ENCODE results near the gene SNN. TPM values are rescaled to one million over a fixed set of nuclear protein-coding genes. Genes with fewer than 3 reads are reported as not detected.

SNN gene
- total and polyA plus RNA-seq, 2 donors (not counting 1 experiment from before 2014, with no cell fraction given) = 55.4 to 63.3 TPM

- Histone ChIP-seq H3K9me3 (ENCODE audit: control extremely low read depth in 1 of 3, control insufficient read depth in 2 of 3, insufficient read depth in 1 of 3, low read length in 2 of 3) (no peaks in the 10 kb centered on the region), H3K4me2 (replicated peaks; ENCODE audit: low read depth, low read length, poor library complexity, severe bottlenecking) (peak overlapping the region; percentile 68), H2AFZ (ENCODE audit: insufficient read depth, low read depth, low read length, poor library complexity, severe bottlenecking) (peak overlapping the region; percentile 20), H3K79me2 (ENCODE audit: control insufficient read depth, insufficient read depth, low read length) (peaks cover 71% of the 10 kb centered on the region), H4K20me1 (ENCODE audit: control insufficient read depth, insufficient read depth, low read length, poor library complexity, severe bottlenecking) (no peaks in the 10 kb centered on the region), H3K4me3 (ENCODE audit: control extremely low read depth in 1 of 5, extremely low read depth in 1 of 5, insufficient read depth in 1 of 5, low read depth in 2 of 5, low read length in 4 of 5) (peak overlapping the region in 1 of 5 experiments; percentile 49), H3K4me1 (ENCODE audit: control insufficient read depth in 2 of 2, insufficient read depth in 2 of 2, low read length in 2 of 2) (peaks cover 70% of the 10 kb centered on the region in 2 donors), H3K27me3 (replicated peaks in 1 of 4; ENCODE audit: control extremely low read depth in 1 of 4, control insufficient read depth in 3 of 4, insufficient read depth in 4 of 4, low read length in 3 of 4) (no peaks in the 10 kb centered on the region), H3K9ac (ENCODE audit: low read length) (peak overlapping the region; percentile 41), H3K36me3 (replicated peaks in 1 of 2; ENCODE audit: control extremely low read depth in 1 of 2, control insufficient read depth in 1 of 2, extremely low read depth in 1 of 2, insufficient read depth in 2 of 2, low read length in 1 of 2) (peaks cover 0 to 57% of the 10 kb centered on the region in 2 experiments), H3K27ac (ENCODE audit: low read length in 2 of 2) (peak overlapping the region; percentile 80 to 89)
- TF ChIP-seq EZH2 (IDR thresholded peaks at IDR 0.05; ENCODE audit: borderline replicate concordance, insufficient read depth, low read depth, low read length, poor library complexity, severe bottlenecking) = no peak
- TF ChIP-seq CTCF (IDR thresholded peaks at IDR 0.05) = no peak
- DNase-seq (peak; percentile 87), ATAC-seq (ENCODE audit: low read depth) (peak; percentile 96)
- Mint-ChIP-seq H3K4me3 (peak overlapping the region; percentile 88), H3K9me3 (ENCODE audit: insufficient read depth) (no peaks in the 10 kb centered on the region), H3K27ac (peak overlapping the region; percentile 98), H3K27me3 (no peaks in the 10 kb centered on the region), H3K4me1 (peaks cover 75% of the 10 kb centered on the region)
- ChIA-PET POLR2A (interaction anchor here (0.7 to 3.5 kb wide), 6 partner anchors 10 to 355 kb away, joined by 3 to 19 read pairs (median 4); partner anchors contain the start of genes SNN and TXNDC11), CTCF (interaction anchor here (0.6 to 4.1 kb wide), 18 partner anchors 9 to 724 kb away, joined by 3 to 36 read pairs (median 4); partner anchors contain the start of gene ZC3H7A)
- intact Hi-C loops (cut with micrococcal nuclease) = loop anchor here (1.0 to 10.0 kb wide), 6 partner anchors 9 to 814 kb away; partner anchors contain the start of genes CIITA, SOCS1 and TXNDC11
- no CpG with 5 or more reads among the region's 3 CpGs for WGBS (ENCODE audit: insufficient coverage)
These were observed 21.0 kb downstream of the SNN start for GRCh38 chr16:11689031-11689840.

All from B cell (primary cell).